Activated naive CD4-positive, alpha-beta T cell (primary cell): Measurements from ENCODE around the gene SMARCB1.

Experiments used
- DNase-seq, 4 experiments: peaks; one replicate each; lab custom pipeline; 2025; lab: John Stamatoyannopoulos, UW

SMARCB1 gene

GRCh38 chr22:23831781-23832180 lies 45.0 kb downstream of the SMARCB1 start:
- no peak for DNase-seq

GRCh38 chr22:23832226-23833016 lies 45.7 kb downstream of the SMARCB1 start:
- DNase-seq: no peak

GRCh38 chr22:23833017-23833751 lies 46.4 kb downstream of the SMARCB1 start:
- no peak for DNase-seq

GRCh38 chr22:23833911-23834317 lies 47.1 kb downstream of the SMARCB1 start:
- DNase-seq: no peak

- DNase-seq: no peak
Measured at GRCh38 chr22:23834406-23834792, 47.6 kb downstream of the SMARCB1 start.

GRCh38 chr22:23834793-23835483 lies 48.2 kb downstream of the SMARCB1 start:
- no peak for DNase-seq

- no peak for DNase-seq
Measured at GRCh38 chr22:23835484-23836144, 48.8 kb downstream of the SMARCB1 start.

- no peak for DNase-seq
Measured at GRCh38 chr22:23836281-23836680, 49.5 kb downstream of the SMARCB1 start.

- no peak for DNase-seq
Measured at GRCh38 chr22:23836692-23837495, 50.1 kb downstream of the SMARCB1 start.

GRCh38 chr22:23837496-23837859 lies 50.7 kb downstream of the SMARCB1 start:
- DNase-seq: no peak

- DNase-seq: no peak
Measured at GRCh38 chr22:23837911-23838680, 51.3 kb downstream of the SMARCB1 start.

GRCh38 chr22:23838681-23839468 lies 52.1 kb downstream of the SMARCB1 start, which contains the start of gene DERL3:
DERL3 (minus strand) TSS chr22:23839006; CDS start chr22:23838987, 19 bp downstream.
- peak; percentile 68 to 95 (median 85) for DNase-seq

- no peak for DNase-seq
Measured at GRCh38 chr22:23840026-23840425, 53.3 kb downstream of the SMARCB1 start.

- DNase-seq: no peak
Measured at GRCh38 chr22:23841292-23841691, 54.5 kb downstream of the SMARCB1 start.

- DNase-seq: no peak
Measured at GRCh38 chr22:23841736-23842445, 55.1 kb downstream of the SMARCB1 start.

GRCh38 chr22:23842599-23842998 lies 55.8 kb downstream of the SMARCB1 start:
- DNase-seq: no peak

GRCh38 chr22:23844739-23845202 lies 58.0 kb downstream of the SMARCB1 start:
- DNase-seq: no peak

- DNase-seq: no peak
Measured at GRCh38 chr22:23845265-23846080, 58.7 kb downstream of the SMARCB1 start.
